ENCODE data around the gene FOXN1. TPM values are rescaled to one million over a fixed set of nuclear protein-coding genes. Genes with fewer than 3 reads are reported as not detected.
"Not testable (repeated sequence)": the region's sequence is repeated elsewhere in the genome, so short reads cannot be mapped to it uniquely, and the experiment has no call there.

The FOXN1 gene
- total RNA-seq, 1 experiment from 2014 or later, result not detected

DNA sequence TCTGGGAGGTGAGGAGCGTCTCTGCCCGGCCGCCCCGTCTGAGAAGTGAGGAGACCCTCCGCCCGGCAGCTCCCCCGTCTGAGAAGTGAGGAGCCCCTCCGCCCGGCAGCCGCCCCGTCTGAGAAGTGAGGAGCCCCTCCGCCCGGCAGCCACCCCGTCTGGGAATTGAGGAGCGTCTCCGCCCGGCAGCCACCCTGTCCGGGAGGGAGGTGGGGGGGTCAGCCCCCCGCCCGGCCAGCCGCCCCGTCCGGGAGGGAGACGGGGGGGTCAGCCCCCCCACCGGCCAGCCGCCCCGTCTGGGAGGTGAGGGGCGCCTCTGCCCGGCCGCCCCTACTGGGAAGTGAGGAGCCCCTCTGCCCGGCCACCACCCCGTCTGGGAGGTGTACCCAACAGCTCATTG is 47.3 kb upstream of the FOXN1 start:
- ATAC-seq; DNase-seq (ENCODE audit: low spot score); H3K4me3 Mint-ChIP-seq; H3K27ac Mint-ChIP-seq; H3K4me1 Mint-ChIP-seq; POLR2A ChIA-PET; CTCF ChIA-PET: not testable (repeated sequence)
- peaks cover 21% of the 10 kb centered on the region for H3K9me3 Mint-ChIP-seq
- H3K36me3 Mint-ChIP-seq, result peaks cover 10% of the 10 kb centered on the region
- peaks cover 16% of the 10 kb centered on the region for H3K27me3 Mint-ChIP-seq (ENCODE audit: low read depth)

DNA sequence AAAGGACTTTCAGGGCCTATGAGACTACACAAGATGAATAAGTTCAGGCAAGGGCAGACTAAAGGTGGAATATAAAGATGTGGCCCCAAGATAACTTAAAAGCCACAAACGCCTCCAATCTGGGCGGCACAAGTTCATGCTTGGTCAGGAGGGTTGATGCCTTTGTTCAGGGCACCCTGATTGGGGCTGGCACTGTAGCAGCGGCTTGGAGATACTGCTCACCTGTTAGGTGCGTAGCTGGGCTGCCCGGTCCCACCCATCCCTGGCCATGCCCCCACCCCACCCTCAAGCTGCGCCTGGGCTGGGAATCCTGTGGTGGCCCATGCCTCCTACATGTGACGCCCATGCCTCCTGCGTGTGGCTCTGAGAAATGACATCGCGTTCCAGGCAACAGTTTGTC is 45.2 kb upstream of the FOXN1 start:
- Mint-ChIP-seq H3K4me1 (no peaks in the 10 kb centered on the region), H3K27me3 (ENCODE audit: low read depth) (peaks cover 11% of the 10 kb centered on the region), H3K9me3 (peaks cover 10% of the 10 kb centered on the region), H3K27ac (no peak overlapping the region), H3K4me3 (no peak overlapping the region), H3K36me3 (peaks cover 7% of the 10 kb centered on the region)
- DNase-seq (ENCODE audit: low spot score), result no peak
- TF ChIP-seq, protein P1, sequence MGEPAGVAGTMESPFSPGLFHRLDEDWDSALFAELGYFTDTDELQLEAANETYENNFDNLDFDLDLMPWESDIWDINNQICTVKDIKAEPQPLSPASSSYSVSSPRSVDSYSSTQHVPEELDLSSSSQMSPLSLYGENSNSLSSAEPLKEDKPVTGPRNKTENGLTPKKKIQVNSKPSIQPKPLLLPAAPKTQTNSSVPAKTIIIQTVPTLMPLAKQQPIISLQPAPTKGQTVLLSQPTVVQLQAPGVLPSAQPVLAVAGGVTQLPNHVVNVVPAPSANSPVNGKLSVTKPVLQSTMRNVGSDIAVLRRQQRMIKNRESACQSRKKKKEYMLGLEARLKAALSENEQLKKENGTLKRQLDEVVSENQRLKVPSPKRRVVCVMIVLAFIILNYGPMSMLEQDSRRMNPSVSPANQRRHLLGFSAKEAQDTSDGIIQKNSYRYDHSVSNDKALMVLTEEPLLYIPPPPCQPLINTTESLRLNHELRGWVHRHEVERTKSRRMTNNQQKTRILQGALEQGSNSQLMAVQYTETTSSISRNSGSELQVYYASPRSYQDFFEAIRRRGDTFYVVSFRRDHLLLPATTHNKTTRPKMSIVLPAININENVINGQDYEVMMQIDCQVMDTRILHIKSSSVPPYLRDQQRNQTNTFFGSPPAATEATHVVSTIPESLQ (CRISPR knock-in tag; IDR thresholded peaks at IDR 0.05), result no peak
- no peak for TF ChIP-seq TCF7 (CRISPR knock-in tag; IDR thresholded peaks at IDR 0.05; ENCODE audit: low read depth)
- TF ChIP-seq, protein P2, sequence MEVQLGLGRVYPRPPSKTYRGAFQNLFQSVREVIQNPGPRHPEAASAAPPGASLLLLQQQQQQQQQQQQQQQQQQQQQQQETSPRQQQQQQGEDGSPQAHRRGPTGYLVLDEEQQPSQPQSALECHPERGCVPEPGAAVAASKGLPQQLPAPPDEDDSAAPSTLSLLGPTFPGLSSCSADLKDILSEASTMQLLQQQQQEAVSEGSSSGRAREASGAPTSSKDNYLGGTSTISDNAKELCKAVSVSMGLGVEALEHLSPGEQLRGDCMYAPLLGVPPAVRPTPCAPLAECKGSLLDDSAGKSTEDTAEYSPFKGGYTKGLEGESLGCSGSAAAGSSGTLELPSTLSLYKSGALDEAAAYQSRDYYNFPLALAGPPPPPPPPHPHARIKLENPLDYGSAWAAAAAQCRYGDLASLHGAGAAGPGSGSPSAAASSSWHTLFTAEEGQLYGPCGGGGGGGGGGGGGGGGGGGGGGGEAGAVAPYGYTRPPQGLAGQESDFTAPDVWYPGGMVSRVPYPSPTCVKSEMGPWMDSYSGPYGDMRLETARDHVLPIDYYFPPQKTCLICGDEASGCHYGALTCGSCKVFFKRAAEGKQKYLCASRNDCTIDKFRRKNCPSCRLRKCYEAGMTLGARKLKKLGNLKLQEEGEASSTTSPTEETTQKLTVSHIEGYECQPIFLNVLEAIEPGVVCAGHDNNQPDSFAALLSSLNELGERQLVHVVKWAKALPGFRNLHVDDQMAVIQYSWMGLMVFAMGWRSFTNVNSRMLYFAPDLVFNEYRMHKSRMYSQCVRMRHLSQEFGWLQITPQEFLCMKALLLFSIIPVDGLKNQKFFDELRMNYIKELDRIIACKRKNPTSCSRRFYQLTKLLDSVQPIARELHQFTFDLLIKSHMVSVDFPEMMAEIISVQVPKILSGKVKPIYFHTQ (CRISPR knock-in tag; IDR thresholded peaks at IDR 0.05), result no peak
- no peak for TF ChIP-seq ETV6 (CRISPR knock-in tag; IDR thresholded peaks at IDR 0.05)
- no peak for TF ChIP-seq ZNF121 (CRISPR knock-in tag; IDR thresholded peaks at IDR 0.05)
- TF ChIP-seq, protein P3, sequence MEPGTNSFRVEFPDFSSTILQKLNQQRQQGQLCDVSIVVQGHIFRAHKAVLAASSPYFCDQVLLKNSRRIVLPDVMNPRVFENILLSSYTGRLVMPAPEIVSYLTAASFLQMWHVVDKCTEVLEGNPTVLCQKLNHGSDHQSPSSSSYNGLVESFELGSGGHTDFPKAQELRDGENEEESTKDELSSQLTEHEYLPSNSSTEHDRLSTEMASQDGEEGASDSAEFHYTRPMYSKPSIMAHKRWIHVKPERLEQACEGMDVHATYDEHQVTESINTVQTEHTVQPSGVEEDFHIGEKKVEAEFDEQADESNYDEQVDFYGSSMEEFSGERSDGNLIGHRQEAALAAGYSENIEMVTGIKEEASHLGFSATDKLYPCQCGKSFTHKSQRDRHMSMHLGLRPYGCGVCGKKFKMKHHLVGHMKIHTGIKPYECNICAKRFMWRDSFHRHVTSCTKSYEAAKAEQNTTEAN (CRISPR knock-in tag; IDR thresholded peaks at IDR 0.05), result no peak
- TF ChIP-seq, protein P4, sequence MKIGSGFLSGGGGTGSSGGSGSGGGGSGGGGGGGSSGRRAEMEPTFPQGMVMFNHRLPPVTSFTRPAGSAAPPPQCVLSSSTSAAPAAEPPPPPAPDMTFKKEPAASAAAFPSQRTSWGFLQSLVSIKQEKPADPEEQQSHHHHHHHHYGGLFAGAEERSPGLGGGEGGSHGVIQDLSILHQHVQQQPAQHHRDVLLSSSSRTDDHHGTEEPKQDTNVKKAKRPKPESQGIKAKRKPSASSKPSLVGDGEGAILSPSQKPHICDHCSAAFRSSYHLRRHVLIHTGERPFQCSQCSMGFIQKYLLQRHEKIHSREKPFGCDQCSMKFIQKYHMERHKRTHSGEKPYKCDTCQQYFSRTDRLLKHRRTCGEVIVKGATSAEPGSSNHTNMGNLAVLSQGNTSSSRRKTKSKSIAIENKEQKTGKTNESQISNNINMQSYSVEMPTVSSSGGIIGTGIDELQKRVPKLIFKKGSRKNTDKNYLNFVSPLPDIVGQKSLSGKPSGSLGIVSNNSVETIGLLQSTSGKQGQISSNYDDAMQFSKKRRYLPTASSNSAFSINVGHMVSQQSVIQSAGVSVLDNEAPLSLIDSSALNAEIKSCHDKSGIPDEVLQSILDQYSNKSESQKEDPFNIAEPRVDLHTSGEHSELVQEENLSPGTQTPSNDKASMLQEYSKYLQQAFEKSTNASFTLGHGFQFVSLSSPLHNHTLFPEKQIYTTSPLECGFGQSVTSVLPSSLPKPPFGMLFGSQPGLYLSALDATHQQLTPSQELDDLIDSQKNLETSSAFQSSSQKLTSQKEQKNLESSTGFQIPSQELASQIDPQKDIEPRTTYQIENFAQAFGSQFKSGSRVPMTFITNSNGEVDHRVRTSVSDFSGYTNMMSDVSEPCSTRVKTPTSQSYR (CRISPR knock-in tag; IDR thresholded peaks at IDR 0.05), result no peak
- TF ChIP-seq SP1 (CRISPR knock-in tag; conservative IDR thresholded peaks at IDR 0.05), result no peak
- no peak for TF ChIP-seq ZNF396 (CRISPR knock-in tag; IDR thresholded peaks at IDR 0.05; ENCODE audit: borderline replicate concordance)
- TF ChIP-seq NFATC4 (CRISPR knock-in tag; IDR thresholded peaks at IDR 0.05), result no peak
- TF ChIP-seq ZNF219 (CRISPR knock-in tag; IDR thresholded peaks at IDR 0.05; ENCODE audit: borderline replicate concordance), result no peak
- no peak for TF ChIP-seq SMAD4 (CRISPR knock-in tag; IDR thresholded peaks at IDR 0.05)
- TF ChIP-seq SOX15 (CRISPR knock-in tag; IDR thresholded peaks at IDR 0.05), result no peak
- no peak for TF ChIP-seq FOXK1 (CRISPR knock-in tag; IDR thresholded peaks at IDR 0.05)
- TF ChIP-seq, protein P5, sequence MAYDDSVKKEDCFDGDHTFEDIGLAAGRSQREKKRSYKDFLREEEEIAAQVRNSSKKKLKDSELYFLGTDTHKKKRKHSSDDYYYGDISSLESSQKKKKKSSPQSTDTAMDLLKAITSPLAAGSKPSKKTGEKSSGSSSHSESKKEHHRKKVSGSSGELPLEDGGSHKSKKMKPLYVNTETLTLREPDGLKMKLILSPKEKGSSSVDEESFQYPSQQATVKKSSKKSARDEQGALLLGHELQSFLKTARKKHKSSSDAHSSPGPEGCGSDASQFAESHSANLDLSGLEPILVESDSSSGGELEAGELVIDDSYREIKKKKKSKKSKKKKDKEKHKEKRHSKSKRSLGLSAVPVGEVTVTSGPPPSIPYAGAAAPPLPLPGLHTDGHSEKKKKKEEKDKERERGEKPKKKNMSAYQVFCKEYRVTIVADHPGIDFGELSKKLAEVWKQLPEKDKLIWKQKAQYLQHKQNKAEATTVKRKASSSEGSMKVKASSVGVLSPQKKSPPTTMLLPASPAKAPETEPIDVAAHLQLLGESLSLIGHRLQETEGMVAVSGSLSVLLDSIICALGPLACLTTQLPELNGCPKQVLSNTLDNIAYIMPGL (CRISPR knock-in tag; IDR thresholded peaks at IDR 0.05), result no peak
- no peak for TF ChIP-seq KAT7 (CRISPR knock-in tag; IDR thresholded peaks at IDR 0.05; ENCODE audit: borderline replicate concordance)
- TF ChIP-seq, protein P6, sequence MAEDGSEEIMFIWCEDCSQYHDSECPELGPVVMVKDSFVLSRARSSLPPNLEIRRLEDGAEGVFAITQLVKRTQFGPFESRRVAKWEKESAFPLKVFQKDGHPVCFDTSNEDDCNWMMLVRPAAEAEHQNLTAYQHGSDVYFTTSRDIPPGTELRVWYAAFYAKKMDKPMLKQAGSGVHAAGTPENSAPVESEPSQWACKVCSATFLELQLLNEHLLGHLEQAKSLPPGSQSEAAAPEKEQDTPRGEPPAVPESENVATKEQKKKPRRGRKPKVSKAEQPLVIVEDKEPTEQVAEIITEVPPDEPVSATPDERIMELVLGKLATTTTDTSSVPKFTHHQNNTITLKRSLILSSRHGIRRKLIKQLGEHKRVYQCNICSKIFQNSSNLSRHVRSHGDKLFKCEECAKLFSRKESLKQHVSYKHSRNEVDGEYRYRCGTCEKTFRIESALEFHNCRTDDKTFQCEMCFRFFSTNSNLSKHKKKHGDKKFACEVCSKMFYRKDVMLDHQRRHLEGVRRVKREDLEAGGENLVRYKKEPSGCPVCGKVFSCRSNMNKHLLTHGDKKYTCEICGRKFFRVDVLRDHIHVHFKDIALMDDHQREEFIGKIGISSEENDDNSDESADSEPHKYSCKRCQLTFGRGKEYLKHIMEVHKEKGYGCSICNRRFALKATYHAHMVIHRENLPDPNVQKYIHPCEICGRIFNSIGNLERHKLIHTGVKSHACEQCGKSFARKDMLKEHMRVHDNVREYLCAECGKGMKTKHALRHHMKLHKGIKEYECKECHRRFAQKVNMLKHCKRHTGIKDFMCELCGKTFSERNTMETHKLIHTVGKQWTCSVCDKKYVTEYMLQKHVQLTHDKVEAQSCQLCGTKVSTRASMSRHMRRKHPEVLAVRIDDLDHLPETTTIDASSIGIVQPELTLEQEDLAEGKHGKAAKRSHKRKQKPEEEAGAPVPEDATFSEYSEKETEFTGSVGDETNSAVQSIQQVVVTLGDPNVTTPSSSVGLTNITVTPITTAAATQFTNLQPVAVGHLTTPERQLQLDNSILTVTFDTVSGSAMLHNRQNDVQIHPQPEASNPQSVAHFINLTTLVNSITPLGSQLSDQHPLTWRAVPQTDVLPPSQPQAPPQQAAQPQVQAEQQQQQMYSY (CRISPR knock-in tag; IDR thresholded peaks at IDR 0.05), result no peak
- TF ChIP-seq, protein P7, sequence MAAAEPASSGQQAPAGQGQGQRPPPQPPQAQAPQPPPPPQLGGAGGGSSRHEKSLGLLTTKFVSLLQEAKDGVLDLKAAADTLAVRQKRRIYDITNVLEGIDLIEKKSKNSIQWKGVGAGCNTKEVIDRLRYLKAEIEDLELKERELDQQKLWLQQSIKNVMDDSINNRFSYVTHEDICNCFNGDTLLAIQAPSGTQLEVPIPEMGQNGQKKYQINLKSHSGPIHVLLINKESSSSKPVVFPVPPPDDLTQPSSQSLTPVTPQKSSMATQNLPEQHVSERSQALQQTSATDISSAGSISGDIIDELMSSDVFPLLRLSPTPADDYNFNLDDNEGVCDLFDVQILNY (CRISPR knock-in tag; IDR thresholded peaks at IDR 0.05), result no peak
- no peak for TF ChIP-seq NR2C2 (CRISPR knock-in tag; IDR thresholded peaks at IDR 0.05)
- POLR2A ChIA-PET, result interaction anchor here (0.7 kb wide), 1 partner anchor 116 kb away, joined by 3 read pairs; the partner anchor contains the start of gene ALDOC
- no peak for ATAC-seq
- CTCF ChIA-PET, result interaction anchor here (0.7 kb wide), 1 partner anchor 89 kb away, joined by 5 read pairs; no protein-coding TSS in a partner anchor

Measured in WTC11 (cell line).